22Rv1 (cell line): ENCODE results near the gene FANK1.
"Not testable (repeated sequence)": the region's sequence is repeated elsewhere in the genome, so short reads cannot be mapped to it uniquely, and the experiment has no call there.

ENCODE experiments used
- H3K27ac ChIP-seq: fragments of 450-650 bp; 2 replicates; pipeline ENCODE4 v1.5.1; 2017
- CTCF ChIP-seq: fragments of 450-650 bp; IDR thresholded peaks from 2 replicates; pipeline ENCODE4 v1.5.1; 2017; ENCODE audit warnings: mild to moderate bottlenecking
- ZFX ChIP-seq: fragments of 450-650 bp; IDR thresholded peaks from 2 replicates; pipeline ENCODE4 v1.6.1; 2017; ENCODE audit warnings: antibody characterized with exemption, borderline replicate concordance

Gene FANK1

GRCh38 chr10:125878957-125879835, 17.2 kb upstream of the FANK1 start:
- H3K27ac ChIP-seq, result no peak overlapping the region
- TF ChIP-seq ZFX (no peak), CTCF (no peak)

- no peak for TF ChIP-seq ZFX
- no peak for TF ChIP-seq CTCF
Observed at GRCh38 chr10:125880719-125881118, 15.6 kb upstream of the FANK1 start.

GRCh38 chr10:125881192-125881591, 15.2 kb upstream of the FANK1 start, which contains the start of gene DHX32:
TSS of gene DHX32 (minus strand) at chr10:125881292. CDS start at chr10:125880824, 468 bp downstream.
- TF ChIP-seq CTCF (no peak), ZFX (no peak)
- no peak within 1 kb of the TSS for H3K27ac ChIP-seq

More at GRCh38 chr10:125880719-125881118, 15.6 kb upstream of the FANK1 start:
- H3K27ac ChIP-seq, result no peak overlapping the region

- TF ChIP-seq ZFX (no peak), CTCF (no peak)
- no peak overlapping the region for H3K27ac ChIP-seq
Observed at GRCh38 chr10:125882596-125882995, 13.8 kb upstream of the FANK1 start.

- H3K27ac ChIP-seq, result no peak overlapping the region
- TF ChIP-seq ZFX, result no peak
- TF ChIP-seq CTCF, result no peak
Observed at GRCh38 chr10:125883211-125883610, 13.2 kb upstream of the FANK1 start.

GRCh38 chr10:125886914-125887512, 9.4 kb upstream of the FANK1 start:
- TF ChIP-seq CTCF, result no peak
- TF ChIP-seq ZFX, result no peak
- no peak overlapping the region for H3K27ac ChIP-seq

GRCh38 chr10:125889441-125889840, 6.9 kb upstream of the FANK1 start:
- peak overlapping the region; percentile 44 for H3K27ac ChIP-seq

GRCh38 chr10:125892402-125892801, 4.0 kb upstream of the FANK1 start:
- H3K27ac ChIP-seq, result not testable (repeated sequence)

- H3K27ac ChIP-seq, result not testable (repeated sequence)
Observed at GRCh38 chr10:125894176-125894575, 2.2 kb upstream of the FANK1 start.

GRCh38 chr10:125895130-125896087, 955 bp upstream of the FANK1 start:
- peak overlapping the region; percentile 50 for H3K27ac ChIP-seq

- H3K27ac ChIP-seq, result not testable (repeated sequence)
Observed at GRCh38 chr10:125897317-125897716, 953 bp downstream of the FANK1 start.

GRCh38 chr10:125900963-125901362, 4.6 kb downstream of the FANK1 start:
- H3K27ac ChIP-seq, result not testable (repeated sequence)
